Activated naive CD4-positive, alpha-beta T cell treated with anti-CD3 and anti-CD28 coated beads, Interleukin-2, amount 50 U/mL, for 24 hours (primary cell): ENCODE results near the gene CD1E.

Experiments used
- H3K27ac Mint-ChIP-seq: one replicate; pipeline ENCODE4 v1.8.0; 2021; ENCODE audit warnings: mild to moderate bottlenecking, mixed read lengths
- H3K27me3 Mint-ChIP-seq: one replicate; pipeline ENCODE4 v1.8.0; 2021; ENCODE audit warnings: mixed read lengths
- H3K36me3 Mint-ChIP-seq: one replicate; pipeline ENCODE4 v1.8.0; 2021; ENCODE audit warnings: mixed read lengths
- H3K4me1 Mint-ChIP-seq: one replicate; pipeline ENCODE4 v1.8.0; 2021; ENCODE audit warnings: mixed read lengths
- H3K4me3 Mint-ChIP-seq: one replicate; pipeline ENCODE4 v1.8.0; 2021; ENCODE audit warnings: mild to moderate bottlenecking, mixed read lengths
- H3K9me3 Mint-ChIP-seq: one replicate; pipeline ENCODE4 v1.8.0; 2021; ENCODE audit warnings: mixed read lengths

CD1E gene

DNA sequence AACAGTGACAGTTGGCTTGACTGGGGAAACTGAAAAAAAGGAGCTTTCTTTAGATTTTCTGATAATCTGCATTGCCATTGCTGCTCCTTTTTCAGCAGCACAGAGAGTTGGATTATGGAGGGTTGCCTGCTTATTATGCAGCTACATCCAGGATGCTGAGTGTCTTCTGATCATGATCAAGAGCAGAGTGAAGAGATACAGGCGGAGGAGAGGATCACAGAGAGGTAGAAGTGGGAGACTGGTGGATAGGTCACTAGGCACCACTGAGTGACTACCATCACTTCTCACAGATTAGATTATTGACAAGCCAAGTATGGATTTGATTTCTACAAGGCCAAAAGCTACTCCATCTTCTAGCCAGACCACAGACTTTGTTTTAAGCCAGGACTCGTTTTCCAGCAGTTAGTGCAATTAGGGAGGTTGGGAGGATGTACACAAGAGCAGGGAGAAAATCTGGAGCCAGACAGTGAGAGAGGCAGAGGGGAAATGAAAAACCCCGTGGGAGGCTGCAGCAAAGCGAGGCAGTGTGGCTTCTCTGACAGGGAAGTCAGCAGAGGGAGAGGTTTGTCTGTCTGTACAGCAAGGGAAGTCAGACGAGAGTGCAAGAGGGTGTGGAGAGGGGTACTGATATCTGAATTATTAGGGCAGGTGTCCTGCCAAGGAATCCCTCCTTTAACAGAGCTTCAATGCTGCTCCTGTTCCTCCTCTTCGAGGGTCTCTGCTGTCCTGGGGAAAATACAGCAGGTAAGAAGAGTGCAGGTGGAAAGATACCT lies at the start of gene CD1E:
Gene CD1E, plus strand, starts transcription at position 592 of the 773 bp plus-strand sequence. Its CDS starts 95 bp downstream, at position 687.
- peaks cover 24% of the 10 kb centered on the region for H3K27me3 Mint-ChIP-seq
- H3K4me3 Mint-ChIP-seq, result no peak within 1 kb of the TSS
- H3K27ac Mint-ChIP-seq, result no peak within 1 kb of the TSS
- no peaks in the 10 kb centered on the region for H3K9me3 Mint-ChIP-seq
- no peaks in the 10 kb centered on the region for H3K4me1 Mint-ChIP-seq
- H3K36me3 Mint-ChIP-seq, result no peaks in the 10 kb centered on the region

DNA sequence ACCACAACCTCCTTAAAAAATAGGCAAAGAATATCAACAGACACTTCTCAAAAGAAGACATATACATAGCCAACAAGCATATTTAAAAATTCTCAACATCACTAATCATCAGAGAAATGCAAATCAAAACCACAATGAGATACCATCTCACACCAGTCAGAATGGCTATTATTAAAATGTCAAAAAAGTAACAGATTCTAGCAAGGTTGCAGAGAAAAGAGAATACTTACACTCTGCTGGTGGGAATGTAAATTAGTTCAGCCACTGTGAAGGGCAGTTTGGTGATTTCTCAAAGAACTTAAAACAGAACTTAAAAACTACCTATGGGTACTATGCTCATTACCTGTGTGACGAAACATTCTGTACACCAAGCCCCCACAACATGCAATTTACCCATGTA lies 43.1 kb upstream of the CD1E start:
- peaks cover 25% of the 10 kb centered on the region for H3K9me3 Mint-ChIP-seq
- no peaks in the 10 kb centered on the region for H3K36me3 Mint-ChIP-seq
- no peak overlapping the region for H3K4me3 Mint-ChIP-seq
- no peaks in the 10 kb centered on the region for H3K27me3 Mint-ChIP-seq
- H3K27ac Mint-ChIP-seq, result no peak overlapping the region
- H3K4me1 Mint-ChIP-seq, result no peaks in the 10 kb centered on the region

DNA sequence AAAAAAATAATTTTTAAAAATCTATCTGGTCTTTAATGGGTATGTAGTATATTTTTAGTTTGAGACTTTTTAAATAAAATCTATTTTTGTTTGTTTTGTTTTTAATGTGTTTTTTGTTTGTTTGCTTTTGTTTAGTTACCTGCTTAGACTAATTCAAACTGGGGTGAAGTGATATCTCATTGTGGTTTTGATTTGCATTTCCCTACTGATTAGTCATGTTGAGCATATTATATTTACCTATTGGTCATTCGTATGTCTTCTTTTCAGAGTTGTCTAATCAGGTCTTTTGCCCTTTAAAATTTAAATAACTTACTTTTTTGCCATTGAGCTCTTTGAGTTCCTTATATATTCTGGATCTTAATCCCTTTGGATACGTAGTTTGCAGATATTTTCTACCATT lies 42.6 kb upstream of the CD1E start:
- no peaks in the 10 kb centered on the region for H3K27me3 Mint-ChIP-seq
- no peak overlapping the region for H3K4me3 Mint-ChIP-seq
- H3K27ac Mint-ChIP-seq, result no peak overlapping the region
- H3K36me3 Mint-ChIP-seq, result no peaks in the 10 kb centered on the region
- peaks cover 25% of the 10 kb centered on the region for H3K9me3 Mint-ChIP-seq
- no peaks in the 10 kb centered on the region for H3K4me1 Mint-ChIP-seq

DNA sequence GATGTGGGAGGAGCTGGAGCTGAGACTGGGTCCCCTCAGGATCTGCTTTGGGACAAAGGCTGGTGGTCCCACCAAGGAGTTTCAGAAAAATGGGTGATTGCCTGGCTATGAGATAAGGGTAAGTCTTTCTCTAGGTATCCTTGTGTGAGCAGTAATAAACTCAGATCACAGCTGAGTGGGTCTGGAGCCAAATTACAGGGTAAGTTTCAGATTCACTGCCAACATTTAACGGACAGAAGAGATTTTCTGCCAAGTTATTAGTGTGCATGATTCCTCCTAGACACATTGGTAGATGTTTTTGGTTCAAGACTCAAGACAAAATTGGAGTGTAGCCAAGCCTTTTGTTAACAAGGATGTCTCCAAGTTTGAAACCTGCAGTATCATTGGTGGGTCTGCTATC lies 29.8 kb upstream of the CD1E start:
- no peaks in the 10 kb centered on the region for H3K4me1 Mint-ChIP-seq
- peaks cover 7% of the 10 kb centered on the region for H3K9me3 Mint-ChIP-seq
- no peak overlapping the region for H3K27ac Mint-ChIP-seq

DNA sequence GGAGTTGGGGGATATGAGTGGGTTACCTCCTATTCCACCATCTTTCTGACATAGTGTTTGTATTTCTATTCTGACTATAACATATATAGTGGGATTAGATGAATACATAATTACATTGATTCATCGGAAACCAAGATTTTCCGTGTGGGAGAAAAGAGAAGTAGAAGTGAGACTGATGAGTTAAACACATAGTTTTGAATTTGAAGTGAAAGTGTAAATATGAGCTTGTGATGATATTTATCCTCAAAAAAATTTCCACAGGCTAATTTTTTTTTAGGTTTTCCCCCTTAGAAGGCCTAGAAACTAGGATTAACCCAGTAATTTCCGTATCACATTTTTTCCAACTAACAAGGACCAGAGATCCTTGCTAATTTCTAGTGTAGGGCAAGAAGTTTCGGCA lies 29.3 kb upstream of the CD1E start:
- Mint-ChIP-seq H3K27ac (no peak overlapping the region), H3K27me3 (peaks cover 20% of the 10 kb centered on the region), H3K9me3 (peaks cover 7% of the 10 kb centered on the region), H3K4me3 (no peak overlapping the region), H3K36me3 (peaks cover 1% of the 10 kb centered on the region), H3K4me1 (no peaks in the 10 kb centered on the region)

More for the DNA sequence above, 29.8 kb upstream of the CD1E start:
- H3K4me3 Mint-ChIP-seq, result no peak overlapping the region
- peaks cover 1% of the 10 kb centered on the region for H3K36me3 Mint-ChIP-seq
- H3K27me3 Mint-ChIP-seq, result peaks cover 16% of the 10 kb centered on the region

DNA sequence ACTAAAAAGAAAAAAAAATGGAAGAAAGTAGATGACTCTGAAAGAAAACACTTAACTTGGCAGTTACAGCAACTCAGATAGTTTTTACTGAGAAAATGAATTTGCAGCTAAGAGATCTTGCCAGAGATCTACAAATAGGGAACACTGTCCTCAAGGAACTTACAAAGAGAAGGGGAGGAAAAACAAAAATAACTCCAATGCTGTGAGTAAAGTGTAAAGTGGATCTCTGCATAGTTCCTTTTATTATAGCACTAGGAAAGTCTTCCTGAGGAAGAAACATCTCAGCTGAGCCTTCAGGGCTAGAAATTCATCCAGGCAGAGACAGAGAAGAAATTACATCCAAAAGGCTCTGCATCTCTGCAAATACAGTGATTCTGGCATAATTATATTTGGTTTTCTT lies 26.2 kb upstream of the CD1E start:
- Mint-ChIP-seq H3K27me3 (peaks cover 18% of the 10 kb centered on the region), H3K27ac (no peak overlapping the region), H3K36me3 (no peaks in the 10 kb centered on the region), H3K9me3 (peaks cover 7% of the 10 kb centered on the region), H3K4me3 (no peak overlapping the region), H3K4me1 (no peaks in the 10 kb centered on the region)

DNA sequence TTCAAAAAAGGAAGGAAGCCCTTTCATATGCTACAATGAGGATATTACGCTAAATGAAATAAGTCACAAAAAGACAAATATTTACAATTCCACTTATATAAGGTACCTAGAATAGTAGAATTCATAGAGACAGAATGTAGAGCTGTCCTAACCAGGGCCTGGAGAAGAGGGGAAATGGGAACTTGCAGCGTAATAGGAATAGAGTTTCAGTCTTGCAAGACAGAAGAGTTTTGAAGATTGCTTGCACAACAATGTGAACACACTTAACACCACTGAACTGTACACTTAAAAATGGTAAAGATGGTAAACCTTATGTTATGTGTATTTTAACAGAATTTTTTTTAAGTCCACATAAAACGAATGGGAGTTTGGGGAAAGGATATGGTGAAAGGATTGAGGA lies 25.3 kb upstream of the CD1E start:
- H3K27me3 Mint-ChIP-seq, result peaks cover 17% of the 10 kb centered on the region
- H3K4me3 Mint-ChIP-seq, result no peak overlapping the region
- H3K27ac Mint-ChIP-seq, result no peak overlapping the region

DNA sequence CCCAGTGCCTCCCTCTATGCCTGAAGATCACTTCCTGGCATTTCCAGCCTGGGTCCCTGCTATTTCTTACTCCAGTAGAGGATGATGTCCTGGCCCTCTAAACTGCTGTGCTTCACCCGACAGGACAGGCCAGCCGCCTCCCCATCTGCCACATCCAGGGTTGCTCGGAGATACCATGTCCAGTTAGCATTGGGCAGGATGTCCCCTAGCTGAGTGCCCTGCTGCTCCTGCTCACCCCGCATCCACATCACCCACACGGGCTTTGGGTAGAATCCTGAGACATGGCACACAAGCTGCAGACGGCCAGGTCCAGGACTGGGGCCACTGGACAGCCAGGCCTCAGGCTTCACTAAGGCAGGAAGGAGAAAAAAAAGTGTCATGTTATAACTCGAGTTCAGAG lies 24.4 kb upstream of the CD1E start:
- no peaks in the 10 kb centered on the region for H3K36me3 Mint-ChIP-seq
- H3K4me3 Mint-ChIP-seq, result no peak overlapping the region
- no peaks in the 10 kb centered on the region for H3K9me3 Mint-ChIP-seq
- no peak overlapping the region for H3K27ac Mint-ChIP-seq
- peaks cover 18% of the 10 kb centered on the region for H3K27me3 Mint-ChIP-seq
- peaks cover 5% of the 10 kb centered on the region for H3K4me1 Mint-ChIP-seq

More for the DNA sequence above, 25.3 kb upstream of the CD1E start:
- H3K36me3 Mint-ChIP-seq, result no peaks in the 10 kb centered on the region
- no peaks in the 10 kb centered on the region for H3K9me3 Mint-ChIP-seq
- peaks cover 3% of the 10 kb centered on the region for H3K4me1 Mint-ChIP-seq

DNA sequence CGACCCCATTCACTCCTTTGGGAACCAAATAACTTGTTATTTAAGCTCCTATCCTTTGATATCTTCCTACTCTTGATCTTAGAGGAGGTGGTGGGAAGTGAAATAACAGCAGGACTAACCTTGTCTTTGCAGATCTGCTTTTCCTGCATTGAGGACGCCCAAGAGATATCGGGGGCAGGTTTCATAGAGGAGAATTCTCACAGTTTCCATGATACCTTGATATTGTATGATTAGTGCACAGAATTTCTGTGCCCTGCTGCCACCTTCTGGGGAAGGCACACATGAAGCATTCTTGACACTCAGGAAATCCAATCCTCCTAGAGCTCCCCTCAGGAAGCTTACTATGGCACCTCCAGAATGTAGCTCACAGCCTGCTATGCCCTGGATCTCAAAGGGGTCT lies 24.0 kb upstream of the CD1E start:
- peaks cover 15% of the 10 kb centered on the region for H3K27me3 Mint-ChIP-seq
- no peak overlapping the region for H3K27ac Mint-ChIP-seq
- H3K36me3 Mint-ChIP-seq, result no peaks in the 10 kb centered on the region
- no peak overlapping the region for H3K4me3 Mint-ChIP-seq
- no peaks in the 10 kb centered on the region for H3K9me3 Mint-ChIP-seq
- peaks cover 5% of the 10 kb centered on the region for H3K4me1 Mint-ChIP-seq

DNA sequence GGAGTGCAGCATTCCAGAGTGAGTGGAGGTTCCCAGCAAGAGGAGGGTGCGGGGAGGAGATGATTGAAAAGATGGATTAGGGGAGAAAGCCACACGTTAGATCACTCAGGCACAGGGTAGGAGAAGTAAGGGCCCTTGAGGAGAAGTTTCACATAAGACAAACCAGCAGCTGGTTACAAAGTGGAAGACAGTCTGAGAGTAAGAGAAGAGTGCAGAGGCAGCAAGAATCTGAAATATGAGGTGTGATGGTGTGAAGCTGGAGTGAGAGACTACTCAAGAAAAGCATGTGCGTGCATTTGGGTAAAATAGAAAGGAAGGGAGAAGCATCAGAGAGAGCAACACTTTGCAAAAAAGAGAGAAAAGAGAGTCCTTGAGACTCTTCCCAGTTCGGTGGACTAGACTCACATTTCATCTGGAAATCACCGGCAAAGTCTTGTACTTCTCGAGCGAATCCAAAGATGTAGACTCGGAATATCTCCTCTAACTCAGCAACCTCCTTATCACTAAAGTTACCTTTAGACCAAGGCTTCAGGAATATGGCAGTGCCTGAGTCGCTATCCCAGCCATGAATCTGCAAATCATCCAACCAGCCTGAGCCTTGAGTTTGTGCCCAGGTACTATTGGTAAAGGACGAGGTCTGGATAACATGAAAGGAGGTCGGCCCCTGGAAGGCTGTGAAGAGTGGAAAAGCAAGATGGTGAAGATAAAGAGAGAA lies 23.1 kb upstream of the CD1E start:
- Mint-ChIP-seq H3K4me3 (no peak overlapping the region), H3K9me3 (no peaks in the 10 kb centered on the region), H3K4me1 (peaks cover 5% of the 10 kb centered on the region), H3K27ac (no peak overlapping the region), H3K36me3 (no peaks in the 10 kb centered on the region), H3K27me3 (peaks cover 15% of the 10 kb centered on the region)

DNA sequence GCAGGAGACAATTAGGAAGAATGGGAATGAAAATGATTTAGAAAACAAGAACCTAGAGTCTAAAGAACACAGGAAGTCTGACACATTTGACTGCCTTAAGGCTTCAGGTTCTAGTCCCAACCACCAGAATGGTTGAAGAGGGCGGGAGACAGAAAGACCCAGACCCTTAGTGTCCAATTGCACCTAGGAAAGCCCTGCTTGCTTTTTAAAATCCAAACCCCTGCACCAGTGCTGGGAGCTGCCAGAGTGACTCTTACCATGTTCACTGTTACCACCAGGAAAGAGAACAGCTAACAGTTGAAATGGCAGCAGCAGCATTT lies 22.6 kb upstream of the CD1E start:
- H3K4me1 Mint-ChIP-seq, result peaks cover 5% of the 10 kb centered on the region
- no peak overlapping the region for H3K27ac Mint-ChIP-seq
- peaks cover 15% of the 10 kb centered on the region for H3K27me3 Mint-ChIP-seq
- no peaks in the 10 kb centered on the region for H3K9me3 Mint-ChIP-seq
- H3K4me3 Mint-ChIP-seq, result no peak overlapping the region
- no peaks in the 10 kb centered on the region for H3K36me3 Mint-ChIP-seq

DNA sequence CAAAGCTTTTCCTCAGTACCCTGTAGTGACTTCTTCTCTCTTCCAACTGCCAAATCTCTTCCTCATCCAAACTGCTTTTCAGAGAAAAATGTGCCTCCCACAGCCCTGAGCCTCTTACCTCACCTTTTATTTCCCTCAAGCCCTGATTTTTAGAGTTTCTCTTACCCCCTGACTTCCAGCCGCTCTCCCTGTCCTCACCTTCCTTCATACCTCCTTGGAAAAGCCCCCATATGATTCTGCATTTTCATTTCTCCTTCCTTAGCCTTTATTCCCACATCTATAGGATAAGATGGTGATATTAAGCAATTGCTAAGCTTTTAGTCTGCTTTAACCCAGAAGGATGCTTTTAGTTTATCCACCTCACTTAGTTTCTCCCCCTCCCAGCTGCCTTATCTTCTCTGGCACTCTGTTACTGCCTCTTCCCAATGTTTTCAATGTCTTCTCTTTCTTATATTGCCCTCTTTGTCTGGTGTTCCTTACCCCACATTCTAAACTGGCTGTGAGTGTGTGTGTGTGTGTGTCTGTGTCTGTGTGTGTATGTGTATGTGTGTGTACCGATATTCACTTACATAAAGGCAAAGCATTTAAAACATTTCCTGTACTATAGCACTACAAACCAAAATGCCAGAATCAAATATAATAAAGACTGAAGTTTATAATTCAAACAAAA lies 22.1 kb upstream of the CD1E start, which contains the start of gene CD1B:
Gene CD1B, minus strand, starts transcription at position 51 of the 670 bp plus-strand sequence. CDS start 108 bp downstream, outside the sequence.
- no peak within 1 kb of the TSS for H3K4me3 Mint-ChIP-seq
- no peak within 1 kb of the TSS for H3K27ac Mint-ChIP-seq
- no peaks in the 10 kb centered on the region for H3K9me3 Mint-ChIP-seq
- peaks cover 5% of the 10 kb centered on the region for H3K4me1 Mint-ChIP-seq
- H3K36me3 Mint-ChIP-seq, result no peaks in the 10 kb centered on the region
- peaks cover 15% of the 10 kb centered on the region for H3K27me3 Mint-ChIP-seq

DNA sequence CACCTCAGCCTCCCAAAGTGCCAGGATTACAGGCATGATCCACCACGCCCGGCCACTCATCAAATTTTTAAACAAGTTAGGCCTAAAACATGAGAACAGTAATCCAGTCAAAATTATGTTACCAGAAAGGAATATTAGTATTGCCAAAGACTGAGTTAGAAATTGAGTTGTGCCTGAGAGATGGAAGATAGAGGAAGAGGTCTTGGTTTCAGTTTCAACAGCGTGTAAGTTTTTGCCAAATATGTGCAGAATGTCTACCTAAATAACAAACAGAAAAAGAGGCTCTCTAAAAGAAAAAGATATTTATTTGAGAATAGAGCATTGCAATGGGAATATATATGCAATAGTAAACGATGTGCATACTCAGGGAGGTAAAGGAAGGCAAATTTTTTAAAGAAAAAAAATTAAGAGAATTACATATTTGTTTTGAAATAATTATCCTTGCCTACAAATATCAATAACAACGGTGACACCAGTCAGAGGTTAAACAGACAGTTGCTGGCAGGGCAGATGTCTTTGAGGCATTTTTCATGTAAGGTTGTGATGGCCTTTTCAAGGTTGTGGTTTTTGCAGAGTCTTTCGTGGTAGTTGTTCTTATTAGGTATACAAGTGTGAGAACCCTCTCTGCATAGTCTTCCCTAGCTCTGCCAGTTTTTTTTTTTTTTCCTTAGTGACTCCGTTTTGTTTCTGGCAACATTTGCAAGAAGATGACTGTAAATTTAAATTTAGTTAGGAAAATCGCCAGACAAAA lies 20.1 kb upstream of the CD1E start:
- Mint-ChIP-seq H3K27me3 (peaks cover 13% of the 10 kb centered on the region), H3K27ac (no peak overlapping the region), H3K4me1 (peaks cover 5% of the 10 kb centered on the region), H3K9me3 (peaks cover 12% of the 10 kb centered on the region), H3K36me3 (no peaks in the 10 kb centered on the region), H3K4me3 (no peak overlapping the region)

DNA sequence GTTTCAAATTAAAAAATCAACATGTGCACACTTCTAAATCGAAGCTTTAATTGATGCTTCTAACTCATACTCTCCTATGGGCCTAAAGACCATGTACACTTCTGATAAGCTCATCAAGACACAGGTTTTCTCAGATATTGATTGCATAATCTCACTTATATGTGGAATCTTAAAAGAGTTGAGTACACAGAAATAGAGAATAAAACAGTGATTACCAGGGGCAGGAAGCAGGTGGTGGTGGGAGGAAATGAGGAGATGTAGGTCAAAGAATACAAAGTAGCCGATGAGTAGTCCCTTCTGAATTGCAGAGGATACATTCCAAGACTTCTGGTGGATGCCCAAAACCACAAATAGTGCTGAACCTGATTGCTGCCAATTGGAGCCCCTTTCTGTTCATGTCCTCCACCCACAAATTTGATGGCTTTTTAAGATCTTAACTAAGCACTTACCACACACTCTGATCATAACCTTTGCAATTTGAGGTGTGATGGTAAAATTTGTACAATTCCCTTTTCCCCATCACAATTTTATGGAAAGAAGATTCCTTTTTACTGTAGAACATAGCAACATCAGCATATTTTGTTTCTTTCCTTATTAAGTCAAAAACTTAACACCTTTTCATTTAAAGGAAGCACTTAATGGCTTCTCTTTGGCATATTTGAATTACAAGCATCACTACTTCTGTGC lies 19.0 kb upstream of the CD1E start:
- H3K27me3 Mint-ChIP-seq, result peaks cover 9% of the 10 kb centered on the region
- peaks cover 12% of the 10 kb centered on the region for H3K9me3 Mint-ChIP-seq
- no peak overlapping the region for H3K4me3 Mint-ChIP-seq
- H3K36me3 Mint-ChIP-seq, result no peaks in the 10 kb centered on the region
- peaks cover 5% of the 10 kb centered on the region for H3K4me1 Mint-ChIP-seq
- H3K27ac Mint-ChIP-seq, result no peak overlapping the region

DNA sequence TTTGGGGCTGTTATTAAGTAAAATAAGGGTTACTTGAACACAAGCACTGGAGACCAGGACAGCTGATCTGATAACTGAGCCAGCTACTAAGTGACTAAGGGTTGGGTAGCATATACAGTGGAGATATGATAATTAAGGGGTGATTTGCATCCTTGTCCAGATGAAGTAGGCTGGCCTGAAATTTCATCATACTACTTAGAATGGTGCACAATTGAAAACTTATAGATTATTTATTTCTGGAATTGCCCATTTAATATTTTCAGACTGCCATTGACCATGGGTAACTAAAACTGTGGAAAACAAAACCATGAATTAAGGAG lies 18.5 kb upstream of the CD1E start:
- peaks cover 5% of the 10 kb centered on the region for H3K4me1 Mint-ChIP-seq
- H3K9me3 Mint-ChIP-seq, result peaks cover 12% of the 10 kb centered on the region
- no peaks in the 10 kb centered on the region for H3K36me3 Mint-ChIP-seq
- H3K4me3 Mint-ChIP-seq, result no peak overlapping the region
- peaks cover 9% of the 10 kb centered on the region for H3K27me3 Mint-ChIP-seq
- H3K27ac Mint-ChIP-seq, result no peak overlapping the region
